Spleen (tissue), 11 donors: Measurements from ENCODE around the gene AXDND1. TPM values are rescaled to one million over a fixed set of nuclear protein-coding genes. Genes with fewer than 3 reads are reported as not detected.
"Not testable (repeated sequence)": the region's sequence is repeated elsewhere in the genome, so short reads cannot be mapped to it uniquely, and the experiment has no call there.

Experiments used
- DNase-seq: peaks from one replicate; pipeline ENCODE4 v3.0.0-alpha.2; 2020
- H3K27ac ChIP-seq, 8 donors: fragments of 200-600 bp; sonication (generic) in 7 of 8; 1 replicate in 4 of 8; 2 replicates in 4 of 8; pipeline versions ENCODE4 v1.5.0 to v1.8.0; 2016 to 2021; ENCODE audit warnings: inconsistent platforms in 4 of 8, mild to moderate bottlenecking in 4 of 8, moderate library complexity in 1 of 8
- H3K27me3 ChIP-seq, 7 donors: fragments of 200-600 bp; sonication (generic) in 6 of 7; replicated peaks in 1 of 7; 1 replicate in 4 of 7; 2 replicates in 3 of 7; pipeline versions ENCODE4 v1.5.0 to v1.8.0; 2016 to 2021; ENCODE audit warnings: inconsistent platforms in 3 of 7, mild to moderate bottlenecking in 1 of 7
- H3K36me3 ChIP-seq, 6 donors: fragments of 200-600 bp; sonication (generic) in 5 of 6; 1 replicate in 4 of 6; 2 replicates in 2 of 6; pipeline versions ENCODE4 v1.5.0 to v1.8.0; 2016 to 2021; ENCODE audit warnings: inconsistent platforms in 2 of 6
- H3K4me1 ChIP-seq, 6 donors: fragments of 200-600 bp; sonication (generic) in 5 of 6; 1 replicate in 3 of 6; 2 replicates in 3 of 6; pipeline versions ENCODE4 v1.5.0 to v1.8.0; 2016 to 2021; ENCODE audit warnings: inconsistent platforms in 3 of 6
- H3K4me3 ChIP-seq, 8 donors: fragments of 200-600 bp; sonication (generic) in 7 of 8; 1 replicate in 4 of 8; 2 replicates in 4 of 8; pipeline versions ENCODE4 v1.5.0 to v1.8.0; 2016 to 2021; ENCODE audit warnings: inconsistent platforms in 4 of 8, mild to moderate bottlenecking in 4 of 8, moderate library complexity in 2 of 8
- H3K9me3 ChIP-seq, 8 donors: fragments of 200-600 bp; sonication (generic) in 7 of 8; 1 replicate in 4 of 8; 2 replicates in 4 of 8; pipeline versions ENCODE4 v1.5.0 to v1.8.0; 2016 to 2021; ENCODE audit warnings: inconsistent platforms in 4 of 8
- POLR2A ChIP-seq, 3 donors: fragments of 450-650 bp; IDR thresholded peaks; one replicate each; pipeline ENCODE4 v1.5.1; 2017; ENCODE audit warnings: antibody characterized with exemption in 3 of 3, mild to moderate bottlenecking in 1 of 3
- POLR2AphosphoS5 ChIP-seq, 3 donors: sonication (generic); formaldehyde crosslinking; IDR thresholded peaks; one replicate each; pipeline ENCODE4 v1.5.1; 2017; ENCODE audit warnings: antibody characterized with exemption in 3 of 3
- WGBS, 5 donors: extraction: QIAGEN DNeasy Blood & Tissue Kit in 3 of 5; methylation state at CpG; one replicate each; pipeline versions ENCODE4 v1.1.5 to v1.1.7; 2013 to 2018; 5-methylcytosine and 5-hydroxymethylcytosine counted together
- intact Hi-C: fragments of 100-400 bp; cut with DNase I; formaldehyde crosslinking; loops from one replicate; pipeline ENCODE4 v1.15.0; 2023; ENCODE audit warnings: low total_unique reads
- polyA plus RNA-seq, 3 donors: library from polyadenylated mRNA; stranded (reverse); fragments of 200-250 nt; gene quantifications; one replicate each; pipeline ENCODE4 v1.2.1, GENCODE V29; 2013
- total RNA-seq, 7 donors: library from RNA; depleted of rRNA in 3 of 7; stranded (reverse); fragments of >200 nt in 3 of 7; fragmentation: NEBNext Ultra II Directional in 4 of 7; extraction: Animal tissue kit (Norgen Biotek cat#: 25700) in 4 of 7; gene quantifications; one replicate each; pipeline versions ENCODE4 v1.1.0 to v1.2.1, GENCODE V29; 2016 to 2021
- TF ChIP-seq, protein P1 (sequence below), 11 experiments: fragments of 200-600 bp in 7 of 11; fragments of 450-650 bp in 4 of 11; sonication (generic) in 4 of 11; IDR thresholded peaks in 8 of 11; conservative IDR thresholded peaks in 3 of 11; 1 replicate in 7 of 11; 2 replicates in 4 of 11; pipeline versions ENCODE4 v1.4.0 to v1.8.0; 2016 to 2021; ENCODE audit warnings: antibody characterized with exemption in 11 of 11, inconsistent platforms in 4 of 11, mild to moderate bottlenecking in 1 of 11
- donor health status: healthy with polysubstance abuse.
- donor health status: DM: no; HTN: no; CAD: no; lungs with moderate emphysema.
- donor health status: DM: no; HTN: no; CAD: no.
- donor health status: Bipolar disorder and iron deficiency.
- donor health status: healthy.
- donor health status: DM: no; HTN: no; CAD: no.
- donor health status: DM: yes; HTN: yes; CAD: no.

The AXDND1 gene
- total and polyA plus RNA-seq, 10 donors, result 0.19 to 0.66 (median 0.21) TPM; not detected in 6

DNA sequence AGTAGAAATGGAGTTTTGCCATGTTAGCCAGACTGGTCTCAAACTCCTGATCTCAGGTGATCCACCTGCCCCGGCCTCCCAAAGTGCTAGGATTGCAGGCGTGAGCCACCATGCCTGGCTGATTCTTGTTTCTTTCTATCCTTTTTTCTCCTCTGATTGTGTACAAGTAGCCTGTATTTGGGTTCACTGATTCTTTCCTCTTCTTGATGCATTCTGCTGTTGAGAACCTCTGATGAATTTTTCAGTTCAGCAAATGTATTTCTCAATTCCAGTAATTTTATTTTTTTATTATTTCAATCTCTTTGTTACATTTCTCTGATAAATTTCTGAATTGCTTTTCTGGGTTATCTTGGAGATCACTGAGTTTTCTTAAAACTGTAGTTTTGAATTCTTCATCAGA lies 58.8 kb downstream of the AXDND1 start:
- no peak for TF ChIP-seq POLR2A (IDR thresholded peaks at IDR 0.05)
- TF ChIP-seq POLR2AphosphoS5 (IDR thresholded peaks at IDR 0.05), result no peak
- TF ChIP-seq, protein P1, sequence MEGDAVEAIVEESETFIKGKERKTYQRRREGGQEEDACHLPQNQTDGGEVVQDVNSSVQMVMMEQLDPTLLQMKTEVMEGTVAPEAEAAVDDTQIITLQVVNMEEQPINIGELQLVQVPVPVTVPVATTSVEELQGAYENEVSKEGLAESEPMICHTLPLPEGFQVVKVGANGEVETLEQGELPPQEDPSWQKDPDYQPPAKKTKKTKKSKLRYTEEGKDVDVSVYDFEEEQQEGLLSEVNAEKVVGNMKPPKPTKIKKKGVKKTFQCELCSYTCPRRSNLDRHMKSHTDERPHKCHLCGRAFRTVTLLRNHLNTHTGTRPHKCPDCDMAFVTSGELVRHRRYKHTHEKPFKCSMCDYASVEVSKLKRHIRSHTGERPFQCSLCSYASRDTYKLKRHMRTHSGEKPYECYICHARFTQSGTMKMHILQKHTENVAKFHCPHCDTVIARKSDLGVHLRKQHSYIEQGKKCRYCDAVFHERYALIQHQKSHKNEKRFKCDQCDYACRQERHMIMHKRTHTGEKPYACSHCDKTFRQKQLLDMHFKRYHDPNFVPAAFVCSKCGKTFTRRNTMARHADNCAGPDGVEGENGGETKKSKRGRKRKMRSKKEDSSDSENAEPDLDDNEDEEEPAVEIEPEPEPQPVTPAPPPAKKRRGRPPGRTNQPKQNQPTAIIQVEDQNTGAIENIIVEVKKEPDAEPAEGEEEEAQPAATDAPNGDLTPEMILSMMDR (IDR thresholded peaks at IDR 0.05 in 8 of 11, conservative IDR thresholded peaks at IDR 0.05 in 3 of 11), result no peak
- Histone ChIP-seq H3K4me1 (no peaks in the 10 kb centered on the region), H3K27me3 (no peaks in the 10 kb centered on the region), H3K36me3 (no peaks in the 10 kb centered on the region), H3K4me3 (no peak overlapping the region), H3K9me3 (peaks cover 7 to 37% (median 28%) of the 10 kb centered on the region in 8 donors), H3K27ac (no peak overlapping the region)
- DNase-seq, result no peak
- intact Hi-C loops, result no loop called here
- 90 to 97% (median 94%) methylated on average over 2 of the region's 2 CpGs for WGBS, 5 donors

DNA sequence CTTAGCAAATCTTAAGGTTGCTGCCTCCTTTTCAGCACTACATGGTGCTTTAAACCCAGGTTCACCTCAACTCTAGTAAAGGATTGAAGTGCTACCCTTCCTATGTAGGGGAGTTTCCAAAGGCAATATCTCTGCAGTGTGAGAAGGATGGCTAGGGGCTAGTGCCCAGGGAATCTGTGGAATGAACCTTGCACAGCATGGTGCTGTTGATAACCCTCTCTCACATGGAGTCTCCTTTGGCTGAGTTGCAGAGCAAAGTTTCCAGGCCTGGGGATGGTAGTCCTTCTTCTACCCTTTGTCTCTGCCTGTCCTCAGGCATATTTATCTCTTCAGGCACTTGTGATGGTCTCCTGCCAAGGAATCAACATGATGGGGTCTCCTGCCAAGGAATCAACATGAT lies 59.4 kb downstream of the AXDND1 start:
- DNase-seq, result no peak
- intact Hi-C loops, result no loop called here
- Histone ChIP-seq H3K36me3 (no peaks in the 10 kb centered on the region), H3K9me3 (peaks cover 7 to 37% (median 28%) of the 10 kb centered on the region in 8 donors), H3K27me3 (no peaks in the 10 kb centered on the region), H3K4me1 (no peaks in the 10 kb centered on the region), H3K27ac (no peak overlapping the region), H3K4me3 (no peak overlapping the region)
- no peak for TF ChIP-seq POLR2A (IDR thresholded peaks at IDR 0.05)
- TF ChIP-seq POLR2AphosphoS5 (IDR thresholded peaks at IDR 0.05), result no peak

DNA sequence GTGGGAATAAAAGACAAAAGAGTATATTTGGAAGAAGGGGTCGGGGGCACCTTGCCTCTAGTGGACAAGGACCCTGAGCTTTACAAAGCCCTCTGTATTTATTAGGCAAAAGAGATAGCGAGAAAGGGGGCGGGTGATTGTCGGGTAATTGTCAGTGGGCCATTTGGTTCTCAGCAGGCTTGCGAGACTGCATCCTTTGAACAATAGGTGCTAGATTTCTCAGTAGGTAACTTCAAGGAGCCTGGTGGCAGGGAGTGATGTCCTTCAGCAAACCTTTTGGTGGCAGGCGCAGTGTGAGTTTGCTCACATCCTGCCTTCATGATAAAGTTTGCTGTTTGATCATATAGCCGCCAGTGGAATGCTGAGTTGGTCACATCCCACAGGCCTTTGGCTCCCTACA lies 71.4 kb downstream of the AXDND1 start:
- 72 to 86% (median 80%) methylated on average over 7 of the region's 7 CpGs for WGBS, 5 donors
- TF ChIP-seq, protein P1 (IDR thresholded peaks at IDR 0.05 in 8 of 11, conservative IDR thresholded peaks at IDR 0.05 in 3 of 11), result no peak
- no peak for TF ChIP-seq POLR2AphosphoS5 (IDR thresholded peaks at IDR 0.05)
- no peak for TF ChIP-seq POLR2A (IDR thresholded peaks at IDR 0.05)
- intact Hi-C loops, result no loop called here
- no peaks in the 10 kb centered on the region for H3K36me3 ChIP-seq
- no peaks in the 10 kb centered on the region for H3K27me3 ChIP-seq
- DNase-seq, result no peak
- H3K9me3 ChIP-seq, result no peaks in the 10 kb centered on the region
- no peaks in the 10 kb centered on the region for H3K4me1 ChIP-seq
- no peak overlapping the region for H3K4me3 ChIP-seq
- no peak overlapping the region for H3K27ac ChIP-seq

DNA sequence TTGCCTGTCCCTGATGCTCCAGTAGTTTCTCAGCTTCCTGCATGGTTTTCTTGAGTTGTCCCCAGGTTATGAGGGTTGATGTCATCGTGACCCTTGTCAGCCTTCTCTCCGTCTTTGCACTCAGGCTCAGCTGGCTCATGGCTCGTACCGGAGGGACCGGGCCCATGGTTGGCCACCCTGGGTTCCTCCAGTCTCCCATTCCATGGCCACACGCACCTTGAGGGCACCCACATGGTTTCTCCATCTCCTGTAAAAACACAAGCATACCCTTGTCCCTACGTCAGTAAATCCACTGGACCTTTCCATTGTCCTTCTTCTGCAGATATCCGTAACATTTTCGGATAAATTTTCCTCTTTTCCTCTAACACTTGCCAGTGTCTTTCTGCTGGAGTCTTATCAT lies 73.9 kb downstream of the AXDND1 start:
- intact Hi-C loops, DNase-seq, H3K9me3 ChIP-seq, H3K27me3 ChIP-seq, H3K4me1 ChIP-seq, H3K4me3 ChIP-seq, H3K27ac ChIP-seq, H3K36me3 ChIP-seq: not testable (repeated sequence)
- WGBS, 5 donors, result 82 to 92% (median 88%) methylated on average over 9 of the region's 9 CpGs

DNA sequence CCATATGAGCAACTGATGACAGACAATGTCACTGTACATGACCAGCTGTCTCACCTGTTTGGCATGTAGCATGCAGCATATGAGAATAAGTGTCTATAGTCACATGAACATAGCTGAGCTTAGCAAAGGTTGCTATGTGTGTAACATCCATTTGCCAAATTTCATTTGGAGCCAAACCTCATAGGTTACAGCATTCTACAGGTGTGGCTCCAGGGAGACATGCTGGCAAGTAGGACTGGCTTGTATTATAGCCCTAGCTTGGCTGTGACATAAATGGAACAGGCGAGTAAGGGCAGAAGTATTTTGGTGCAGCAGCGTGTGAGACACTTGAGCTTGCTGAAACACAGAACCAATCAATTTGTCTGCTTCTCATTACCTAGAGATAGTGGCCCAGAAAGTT lies 74.5 kb downstream of the AXDND1 start:
- H3K27ac ChIP-seq, H3K36me3 ChIP-seq, DNase-seq, intact Hi-C loops, H3K9me3 ChIP-seq, H3K4me3 ChIP-seq, H3K27me3 ChIP-seq, H3K4me1 ChIP-seq: not testable (repeated sequence)
- WGBS, 5 donors, result 83 to 89% (median 87%) methylated on average over 2 of the region's 2 CpGs

DNA sequence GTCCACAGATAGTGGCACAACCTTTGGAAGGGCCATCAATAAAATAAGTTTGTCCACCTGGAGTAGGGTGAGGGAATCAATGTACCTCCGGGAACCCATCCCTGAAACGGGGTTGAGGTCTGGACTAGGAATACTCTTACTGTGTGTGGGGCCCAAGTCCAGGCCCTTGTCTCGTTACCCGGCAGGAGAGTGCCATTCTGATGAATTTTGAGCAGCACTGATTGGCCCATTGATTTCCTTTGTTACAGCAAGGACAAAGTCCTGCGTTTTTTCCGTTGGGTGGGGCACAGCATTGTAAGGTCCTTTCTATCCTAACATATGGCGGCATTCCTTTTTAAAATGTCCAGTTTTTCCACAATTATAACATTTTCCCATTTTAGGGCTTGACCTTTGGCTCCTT lies 75.2 kb downstream of the AXDND1 start:
- no peaks in the 10 kb centered on the region for H3K9me3 ChIP-seq
- intact Hi-C loops, result no loop called here
- DNase-seq, result no peak
- 76 to 89% (median 85%) methylated on average over 7 of the region's 7 CpGs for WGBS, 5 donors
- H3K27me3 ChIP-seq, result no peaks in the 10 kb centered on the region
- no peaks in the 10 kb centered on the region for H3K36me3 ChIP-seq
- H3K4me1 ChIP-seq, result no peaks in the 10 kb centered on the region
- H3K4me3 ChIP-seq, result no peak overlapping the region
- no peak for TF ChIP-seq POLR2AphosphoS5 (IDR thresholded peaks at IDR 0.05)
- no peak for TF ChIP-seq POLR2A (IDR thresholded peaks at IDR 0.05)
- TF ChIP-seq, protein P1 (IDR thresholded peaks at IDR 0.05 in 8 of 11, conservative IDR thresholded peaks at IDR 0.05 in 3 of 11), result no peak
- H3K27ac ChIP-seq, result no peak overlapping the region
